NT2/D1 (cell line): ENCODE results near the gene IMPA2.

Experiments used
- SUZ12 ChIP-seq: IDR thresholded peaks from 2 replicates; pipeline ENCODE4 v1.6.1; 2011; ENCODE audit not compliant: insufficient read length, insufficient read depth; ENCODE audit errors: extremely low read depth
- YY1 ChIP-seq: IDR thresholded peaks from 2 replicates; pipeline ENCODE4 v1.6.1; 2011; ENCODE audit not compliant: insufficient read length, insufficient read depth
- ZNF274 ChIP-seq: IDR thresholded peaks from 2 replicates; pipeline ENCODE4 v1.6.1; 2011; ENCODE audit warnings: mild to moderate bottlenecking, low read depth, low read length

- TF ChIP-seq SUZ12 (no peak), YY1 (no peak), ZNF274 (no peak)
Observed at GRCh38 chr18:11984091-11984490, 2.8 kb downstream of the IMPA2 start.
